GM19240 (cell line): ENCODE data around the gene CCDC187.
"Not testable (repeated sequence)": the region's sequence is repeated elsewhere in the genome, so short reads cannot be mapped to it uniquely, and the experiment has no call there.

Experiments used
- DNase-seq: peaks from one replicate; pipeline ENCODE4 v3.0.0; 2011; ENCODE audit warnings: low spot score; ENCODE audit not compliant: insufficient read length

The CCDC187 gene

DNA sequence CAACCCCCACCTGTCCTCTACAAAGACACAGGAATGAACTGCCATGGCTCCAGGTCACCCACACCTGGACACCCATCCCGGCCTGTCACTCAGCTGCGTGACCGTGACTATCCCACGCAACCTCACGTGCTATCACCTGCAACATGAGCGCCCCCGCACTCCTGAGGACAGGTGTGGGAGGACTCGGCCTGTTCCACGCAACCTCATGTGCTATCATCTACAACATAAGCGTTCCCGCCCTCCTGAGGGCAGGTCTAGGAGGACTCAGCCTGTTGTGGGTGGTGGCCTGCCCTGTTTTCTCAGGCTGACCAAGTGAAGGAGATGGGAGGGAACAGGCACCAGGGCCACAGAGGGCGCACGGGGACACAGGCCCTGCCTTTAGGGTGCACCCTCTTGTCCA is 62.4 kb downstream of the CCDC187 start:
- no peak for DNase-seq

DNA sequence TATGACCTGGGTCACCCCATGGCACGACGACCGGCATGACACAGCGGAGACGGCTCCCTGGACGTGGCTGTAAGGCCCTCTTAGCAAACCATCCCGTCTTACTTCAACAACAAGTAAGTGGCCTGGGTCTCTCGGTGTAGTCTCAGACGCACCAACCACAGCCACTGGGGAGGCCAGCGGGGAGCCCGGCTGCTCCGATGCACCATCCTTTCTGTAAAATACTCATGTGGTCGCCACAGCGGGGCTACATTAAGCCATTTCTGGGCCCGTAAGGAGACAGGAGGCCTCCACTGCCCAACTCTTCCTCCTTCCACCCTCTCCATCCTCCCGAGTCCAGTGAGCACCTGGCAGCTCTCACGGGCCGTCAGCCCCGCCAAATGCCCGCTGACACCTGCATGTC is 63.0 kb downstream of the CCDC187 start:
- DNase-seq: no peak

DNA sequence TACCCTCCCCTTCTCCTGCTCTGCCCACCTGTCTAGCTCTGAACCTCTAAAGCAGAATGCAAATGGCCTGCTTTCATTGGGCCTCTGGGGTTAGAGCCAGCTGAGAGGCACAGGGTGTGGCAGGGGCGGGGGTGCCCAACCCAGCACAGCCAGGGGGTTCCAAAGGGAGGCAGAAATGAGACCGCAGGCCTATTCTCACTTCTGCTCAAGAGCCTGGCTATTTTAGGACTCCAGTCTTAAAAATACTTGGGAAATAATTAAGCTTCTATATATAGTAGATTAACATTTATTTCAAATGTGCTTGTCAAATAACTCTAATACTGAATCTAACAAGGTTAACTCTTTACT is 63.9 kb downstream of the CCDC187 start:
- no peak for DNase-seq

DNA sequence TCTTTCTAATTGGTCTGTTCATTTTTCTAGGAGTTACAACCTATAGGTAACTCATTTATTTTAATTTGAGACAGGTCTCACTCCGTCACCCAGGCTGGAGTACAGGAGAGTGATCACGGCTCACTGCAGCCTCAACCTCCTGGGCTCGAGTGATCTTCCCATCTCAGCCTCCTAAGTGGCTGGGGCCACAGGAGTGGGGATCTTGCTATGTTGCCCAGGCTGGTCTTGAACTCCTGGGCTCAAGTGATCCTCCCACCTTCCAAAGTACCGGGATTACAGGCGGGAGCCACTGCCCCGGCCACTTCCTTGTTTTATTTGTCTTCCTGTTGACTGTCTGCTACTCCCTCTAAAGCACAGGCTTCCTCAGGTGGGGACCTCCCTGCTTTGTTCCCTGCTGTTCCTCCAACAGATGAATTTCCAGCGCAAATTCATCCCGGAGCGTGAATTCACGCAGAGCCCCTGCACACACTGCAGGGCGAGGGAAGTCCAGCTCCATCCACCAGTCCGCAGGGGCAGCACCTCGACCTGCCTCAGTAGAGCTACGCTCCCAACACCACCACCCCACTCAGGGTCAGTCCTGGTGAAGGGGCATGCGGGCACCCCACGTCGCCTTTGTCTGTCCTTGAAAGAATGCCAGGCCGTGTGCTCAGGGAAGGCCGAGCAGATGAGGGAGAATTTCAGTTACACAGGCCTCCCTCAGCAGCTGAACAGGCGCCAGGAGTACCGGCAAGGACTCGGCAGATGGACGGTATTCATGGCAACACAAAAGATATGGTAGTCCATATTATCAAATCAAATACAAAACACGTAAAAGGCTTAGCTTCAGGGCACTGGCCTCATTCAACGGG is 64.5 kb downstream of the CCDC187 start:
- DNase-seq: no peak

DNA sequence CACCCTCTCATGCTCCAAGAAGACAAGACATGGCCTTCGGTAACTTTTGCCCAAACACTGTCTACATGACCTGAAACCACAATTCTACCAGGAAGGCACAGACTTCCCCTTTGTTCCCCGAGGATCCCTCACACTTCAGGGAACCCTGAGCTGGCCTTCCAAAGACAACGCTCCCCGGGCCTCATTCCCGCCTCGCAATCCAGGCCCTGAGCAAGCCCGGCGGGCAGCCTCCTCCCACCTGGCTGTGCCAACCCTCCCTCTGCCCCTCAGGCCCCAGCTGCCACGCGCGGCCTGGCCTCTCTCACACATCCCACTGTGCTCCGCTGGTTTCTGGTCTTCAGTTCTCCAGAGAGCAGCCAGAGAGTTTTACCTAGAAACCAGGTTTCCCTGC is 65.6 kb downstream of the CCDC187 start:
- no peak for DNase-seq

DNA sequence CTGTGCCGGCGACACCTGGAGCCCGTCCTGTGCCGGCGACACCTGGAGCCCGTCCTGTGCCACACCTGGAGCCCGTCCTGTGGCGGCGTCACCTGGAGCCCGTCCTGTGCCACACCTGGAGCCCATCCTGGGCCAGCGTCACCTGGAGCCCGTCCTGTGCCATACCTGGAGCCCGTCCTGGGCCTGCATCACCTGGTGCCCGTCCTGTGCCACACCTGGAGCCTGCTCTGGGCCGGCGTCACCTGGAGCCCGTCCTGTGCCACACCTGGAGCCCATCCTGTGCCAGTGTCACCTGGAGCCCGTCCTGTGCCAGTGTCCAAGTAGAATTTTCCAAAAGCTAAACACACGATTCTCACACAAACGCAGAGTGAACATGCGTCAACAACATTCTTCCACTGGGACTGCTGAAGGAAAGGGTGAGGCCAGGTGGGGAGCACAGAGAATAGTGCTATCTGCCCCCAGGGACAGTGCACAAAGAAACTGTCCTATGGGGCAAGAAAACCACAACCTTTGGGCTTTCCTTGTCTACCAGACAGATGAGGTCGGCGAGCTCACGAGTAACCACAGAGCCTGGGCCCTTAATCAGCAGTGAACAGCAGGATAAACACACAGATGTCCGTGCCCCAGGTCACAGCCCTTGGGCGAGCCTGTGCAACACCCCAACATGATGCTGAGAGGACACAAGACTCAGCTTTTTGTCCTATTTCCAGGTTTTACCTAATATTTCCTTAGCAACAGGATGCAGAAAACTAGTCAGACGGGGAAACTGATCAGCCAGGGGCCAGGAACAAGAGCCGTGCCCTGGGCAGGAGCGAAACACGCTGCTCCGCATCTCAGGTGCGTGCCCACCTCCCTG is 66.2 kb downstream of the CCDC187 start:
- DNase-seq: no peak

DNA sequence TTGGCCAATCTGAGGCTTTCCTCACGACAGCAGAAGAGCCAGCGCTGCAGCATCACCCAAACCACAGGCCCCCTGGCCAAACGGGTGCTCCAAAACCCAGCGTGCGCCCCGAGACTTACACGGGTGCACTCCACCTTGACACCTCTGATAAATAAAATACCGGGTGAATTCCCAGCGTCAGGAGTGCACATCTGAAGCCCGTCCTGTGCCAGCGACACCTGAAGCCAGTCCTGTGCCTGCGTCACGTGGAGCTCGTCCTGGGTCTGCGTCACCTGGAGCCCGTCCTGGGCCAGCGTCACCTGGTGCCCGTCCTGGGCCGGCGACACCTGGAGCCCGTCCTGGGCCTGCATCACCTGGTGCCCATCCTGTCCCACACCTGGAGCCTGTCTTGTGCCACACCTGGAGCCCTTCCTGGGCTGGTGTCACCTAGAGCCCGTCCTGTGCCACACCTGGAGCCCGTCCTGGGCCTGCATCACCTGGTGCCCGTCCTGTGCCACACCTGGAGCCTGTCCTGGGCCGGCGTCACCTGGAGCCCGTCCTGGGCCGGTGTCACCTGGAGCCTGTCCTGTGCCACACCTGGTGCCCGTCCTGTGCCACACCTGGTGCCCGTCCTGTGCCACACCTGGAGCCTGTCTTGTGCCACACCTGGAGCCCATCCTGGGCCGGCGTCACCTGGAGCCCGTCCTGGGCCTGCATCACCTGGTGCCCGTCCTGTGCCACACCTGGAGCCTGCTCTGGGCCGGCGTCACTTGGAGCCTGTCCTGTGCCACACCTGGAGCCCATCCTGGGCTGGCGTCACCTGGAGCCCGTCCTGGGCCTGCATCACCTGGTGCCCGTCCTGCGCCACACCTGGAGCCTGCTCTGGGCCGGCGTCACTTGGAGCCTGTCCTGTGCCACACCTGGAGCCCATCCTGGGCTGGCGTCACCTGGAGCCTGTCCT is 67.2 kb downstream of the CCDC187 start:
- DNase-seq: not testable (repeated sequence)

DNA sequence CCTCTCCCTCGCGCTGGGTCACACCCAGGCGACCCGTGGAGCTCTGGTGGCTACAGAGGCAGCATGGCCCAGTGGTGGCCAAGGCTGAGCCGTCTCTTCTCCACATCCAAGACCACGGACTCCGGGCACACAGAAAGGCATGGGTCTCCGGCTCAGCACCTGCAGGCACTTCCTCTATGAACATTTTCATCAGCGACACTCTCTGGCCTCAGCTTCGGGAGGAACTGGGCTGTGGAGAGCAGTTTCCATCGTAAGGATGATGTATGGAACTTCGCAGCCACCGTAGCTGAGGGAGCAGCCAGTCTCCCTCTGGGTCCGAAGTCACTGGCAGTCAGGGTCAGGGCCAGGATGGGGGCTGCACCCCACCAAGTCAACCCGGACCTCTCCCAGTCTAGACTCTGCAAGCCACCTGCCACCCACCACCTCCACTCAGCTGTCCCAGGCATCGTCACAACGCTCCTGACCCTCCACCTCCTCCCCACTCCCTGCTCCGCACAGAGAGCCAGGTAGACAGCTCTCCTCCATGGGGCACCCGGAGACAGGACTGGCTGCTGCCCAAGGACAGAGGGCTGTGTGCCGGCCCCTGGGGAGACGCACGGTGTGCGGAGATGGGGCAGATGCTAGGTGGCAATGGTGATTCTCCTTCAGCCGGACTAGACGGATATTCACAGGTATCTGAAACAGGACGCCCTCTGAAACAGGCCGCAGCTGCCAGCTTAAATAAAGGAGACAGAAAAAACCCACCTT is 68.0 kb downstream of the CCDC187 start:
- DNase-seq: no peak

DNA sequence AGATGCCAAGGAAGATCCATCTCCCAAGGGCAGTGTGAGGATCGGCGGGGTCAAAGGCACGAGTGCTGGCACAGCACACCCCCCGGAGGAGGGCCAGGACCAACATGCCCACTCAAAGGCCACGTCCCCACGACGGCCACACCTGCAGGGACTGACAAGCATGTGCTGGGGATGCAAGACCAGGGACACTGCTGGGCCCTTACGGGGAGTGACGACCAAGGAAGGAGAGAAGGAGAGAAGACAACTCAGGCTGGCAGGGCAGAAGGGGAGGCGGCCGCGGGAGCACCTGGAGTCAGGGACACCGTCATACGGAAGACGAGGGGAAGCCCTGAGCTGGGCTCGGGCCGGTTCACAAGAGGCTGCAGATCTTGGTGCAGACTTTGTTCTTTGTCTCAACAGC is 68.7 kb downstream of the CCDC187 start:
- no peak for DNase-seq

DNA sequence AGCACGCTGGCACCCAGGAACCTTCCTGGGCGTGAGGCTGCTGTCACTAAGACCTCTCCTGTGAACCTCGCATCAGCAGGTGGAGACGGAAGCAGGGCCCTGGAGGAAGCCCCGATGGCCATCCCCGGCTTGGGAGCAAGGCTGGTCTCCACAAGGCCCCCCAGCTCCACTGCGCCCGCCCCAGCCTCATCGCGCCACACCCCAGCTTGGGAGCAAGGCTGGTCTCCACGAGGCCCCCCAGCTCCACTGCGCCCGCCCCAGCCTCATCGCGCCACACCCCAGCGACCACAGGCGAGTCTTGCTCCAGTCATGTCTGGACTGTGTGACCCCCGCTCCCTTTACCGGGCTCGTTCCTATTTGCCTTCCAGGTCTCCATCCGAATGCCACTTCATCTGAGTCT is 69.3 kb downstream of the CCDC187 start:
- no peak for DNase-seq

DNA sequence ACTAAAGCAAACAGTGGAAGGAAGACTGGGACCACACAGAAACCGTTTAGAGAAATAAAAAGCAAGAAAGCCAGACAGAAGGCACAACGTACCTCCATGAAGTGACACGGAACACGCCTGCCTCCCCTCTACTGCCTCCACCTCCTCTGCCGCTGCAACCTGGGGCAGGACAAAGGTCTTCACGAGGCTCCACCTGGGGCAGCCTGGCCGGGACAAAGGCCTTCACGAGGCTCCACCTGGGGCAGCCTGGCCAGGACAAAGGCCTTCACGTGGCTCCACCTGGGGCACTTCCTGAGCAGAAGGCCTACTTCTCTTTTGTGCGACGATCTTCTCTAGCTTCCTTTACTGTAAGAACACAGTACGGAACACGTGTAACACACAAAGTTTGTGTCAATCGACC is 70.0 kb downstream of the CCDC187 start:
- no peak for DNase-seq

DNA sequence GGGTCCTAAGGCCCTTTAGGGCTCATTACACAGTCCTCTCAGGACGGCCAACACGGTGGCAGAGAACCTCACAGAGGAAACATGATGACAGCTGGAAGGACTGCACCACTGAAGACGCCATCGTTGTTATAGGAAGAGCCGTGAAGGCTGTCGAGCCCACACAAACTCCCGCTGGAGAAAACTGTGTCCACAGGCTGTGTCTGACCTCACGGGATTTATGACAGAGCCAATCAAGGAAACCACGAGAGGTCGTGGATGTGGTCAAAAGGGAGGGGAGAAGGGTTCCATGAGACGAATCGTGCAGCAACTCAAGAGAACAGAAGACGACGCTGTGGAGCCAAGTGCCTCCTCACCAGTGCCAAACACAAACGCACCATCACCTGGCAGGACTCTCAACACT is 70.5 kb downstream of the CCDC187 start:
- DNase-seq: no peak

DNA sequence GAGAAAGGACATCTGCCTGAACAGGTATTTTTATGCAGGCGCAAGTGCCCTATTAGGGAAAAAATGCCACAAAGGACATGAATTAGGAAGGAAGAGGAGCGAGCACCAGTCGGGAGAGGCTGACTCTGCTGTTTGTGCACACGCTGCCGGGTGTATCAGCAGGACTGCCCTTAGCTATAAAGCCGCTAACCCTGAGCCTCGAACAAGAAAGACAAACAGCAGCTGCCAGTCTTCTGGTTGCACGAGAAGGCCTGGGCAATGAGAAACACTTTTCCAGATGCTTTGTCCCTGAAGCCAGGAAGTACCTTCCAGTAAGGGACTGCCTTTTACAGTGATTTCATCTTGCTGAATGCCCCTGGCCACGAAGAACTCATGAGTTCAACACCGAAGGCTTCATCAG is 70.9 kb downstream of the CCDC187 start:
- no peak for DNase-seq

DNA sequence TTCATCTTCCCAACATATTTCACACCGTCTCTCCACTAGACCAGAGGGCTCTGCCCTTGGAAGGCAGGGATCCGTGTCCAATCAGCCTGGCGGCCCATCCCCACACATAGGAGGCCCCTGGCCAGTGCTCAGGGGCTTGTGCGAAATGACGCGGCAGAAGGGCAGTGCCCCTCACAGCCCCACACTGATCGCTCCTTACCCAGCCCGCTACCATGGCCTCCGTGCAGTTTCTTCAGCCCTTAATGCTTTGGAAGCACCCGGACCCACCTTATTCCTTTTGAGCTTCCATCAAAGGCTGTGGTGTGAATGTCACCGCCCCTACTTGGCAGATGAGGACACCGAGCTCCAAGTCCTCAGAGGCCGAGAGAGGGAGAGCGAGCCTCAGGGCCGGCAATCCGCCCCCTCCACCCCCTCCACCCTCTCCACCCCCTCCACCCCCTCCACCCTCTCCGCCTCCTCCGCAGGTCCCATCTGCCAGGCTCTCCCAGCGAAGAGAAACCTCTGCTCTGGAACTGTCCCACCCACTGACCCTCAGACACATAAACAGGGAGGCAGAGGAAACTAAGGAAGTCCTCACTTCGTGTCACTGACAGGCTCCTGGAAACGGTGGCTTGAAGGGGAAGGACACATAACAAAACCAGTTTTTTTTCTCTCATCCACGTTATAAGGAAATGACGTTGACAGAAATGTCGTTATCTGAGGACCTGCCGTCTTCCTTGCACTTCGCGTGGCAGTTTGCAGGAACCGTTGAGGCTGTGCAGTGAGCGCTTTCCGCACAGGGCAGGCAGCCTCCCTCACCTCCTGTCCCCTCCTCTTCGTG is 72.2 kb downstream of the CCDC187 start:
- no peak for DNase-seq

DNA sequence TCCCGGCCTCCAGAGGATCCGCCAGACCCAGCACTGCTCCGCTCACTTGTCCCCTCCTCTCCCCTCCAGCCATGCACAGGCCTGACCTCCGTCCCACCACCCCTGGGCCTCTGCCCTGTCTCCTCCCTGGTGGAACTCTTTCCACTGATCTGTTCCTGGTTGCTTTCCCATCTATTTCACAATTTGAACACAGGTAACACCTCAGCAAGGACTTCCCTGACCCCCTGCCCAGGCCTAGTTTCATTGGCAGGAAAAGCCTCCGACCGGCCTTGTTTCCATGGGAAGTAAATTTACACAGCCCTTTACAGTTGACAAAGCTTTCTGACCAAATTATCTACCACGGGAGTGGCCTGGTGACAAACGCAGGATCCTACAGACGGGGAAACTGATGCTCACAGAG is 73.1 kb downstream of the CCDC187 start:
- DNase-seq: no peak

DNA sequence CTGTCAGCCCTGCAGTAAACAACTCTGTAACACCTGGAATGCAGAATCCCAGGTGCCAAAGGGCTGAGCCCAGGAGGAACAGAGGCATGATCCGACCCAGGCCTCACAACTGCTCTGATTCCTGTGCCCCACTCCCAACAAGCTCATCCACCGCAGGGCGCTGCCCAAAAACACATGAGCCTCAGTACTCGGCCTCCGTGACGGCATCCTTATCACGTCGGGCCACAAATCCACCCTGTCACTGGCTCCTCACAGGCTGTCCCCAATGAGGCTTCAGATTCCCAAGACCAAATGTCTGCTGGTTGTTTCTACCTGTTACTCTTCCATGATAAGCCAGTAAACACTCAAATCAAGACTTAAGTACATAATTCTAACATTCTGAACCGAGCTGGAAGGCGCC is 73.5 kb downstream of the CCDC187 start:
- no peak for DNase-seq

DNA sequence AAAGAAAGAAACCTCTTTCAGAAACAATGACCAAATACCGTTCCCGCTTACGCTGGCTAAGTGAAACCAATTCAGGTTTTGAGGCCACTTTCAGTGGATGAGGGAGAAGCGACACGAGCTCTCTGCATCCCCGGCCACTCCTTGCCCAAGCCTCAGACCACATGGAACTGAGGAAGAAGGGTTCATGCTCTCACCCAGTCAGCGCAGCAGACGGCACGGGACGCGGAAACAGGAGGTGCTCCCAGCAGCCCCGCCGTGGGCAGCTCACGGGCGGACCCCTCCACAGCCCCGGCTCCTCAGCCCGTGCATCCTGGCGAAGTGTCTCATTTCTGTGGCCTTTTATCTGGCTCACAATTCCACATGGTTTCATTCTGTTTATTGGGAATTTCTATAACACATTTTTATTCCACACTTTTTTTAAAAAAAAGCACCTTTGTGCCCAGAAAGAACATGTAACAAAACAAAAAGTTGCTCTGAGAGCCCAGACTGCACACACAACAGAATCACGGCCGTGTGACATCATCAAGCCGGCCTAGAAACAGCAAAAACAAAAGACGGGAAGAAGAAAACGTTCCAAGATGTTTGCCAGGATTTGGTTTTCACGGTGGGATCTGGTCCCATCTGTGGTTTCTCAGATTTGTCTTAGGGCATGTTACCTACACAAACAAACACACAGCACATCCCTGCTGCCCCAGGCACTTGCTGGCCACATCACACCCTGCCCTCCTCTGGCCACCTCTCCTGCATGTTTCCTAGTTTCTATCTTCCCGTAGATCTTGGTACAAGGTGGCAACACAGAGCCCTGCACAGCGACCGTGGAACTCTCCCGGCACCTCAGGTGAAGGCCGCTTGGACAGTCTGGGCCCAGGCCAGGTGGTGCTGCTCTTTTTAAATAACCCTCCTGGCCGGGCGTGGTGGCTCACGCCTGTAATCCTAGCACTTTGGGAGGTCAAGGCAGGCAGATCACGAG is 74.5 kb downstream of the CCDC187 start:
- no peak for DNase-seq

DNA sequence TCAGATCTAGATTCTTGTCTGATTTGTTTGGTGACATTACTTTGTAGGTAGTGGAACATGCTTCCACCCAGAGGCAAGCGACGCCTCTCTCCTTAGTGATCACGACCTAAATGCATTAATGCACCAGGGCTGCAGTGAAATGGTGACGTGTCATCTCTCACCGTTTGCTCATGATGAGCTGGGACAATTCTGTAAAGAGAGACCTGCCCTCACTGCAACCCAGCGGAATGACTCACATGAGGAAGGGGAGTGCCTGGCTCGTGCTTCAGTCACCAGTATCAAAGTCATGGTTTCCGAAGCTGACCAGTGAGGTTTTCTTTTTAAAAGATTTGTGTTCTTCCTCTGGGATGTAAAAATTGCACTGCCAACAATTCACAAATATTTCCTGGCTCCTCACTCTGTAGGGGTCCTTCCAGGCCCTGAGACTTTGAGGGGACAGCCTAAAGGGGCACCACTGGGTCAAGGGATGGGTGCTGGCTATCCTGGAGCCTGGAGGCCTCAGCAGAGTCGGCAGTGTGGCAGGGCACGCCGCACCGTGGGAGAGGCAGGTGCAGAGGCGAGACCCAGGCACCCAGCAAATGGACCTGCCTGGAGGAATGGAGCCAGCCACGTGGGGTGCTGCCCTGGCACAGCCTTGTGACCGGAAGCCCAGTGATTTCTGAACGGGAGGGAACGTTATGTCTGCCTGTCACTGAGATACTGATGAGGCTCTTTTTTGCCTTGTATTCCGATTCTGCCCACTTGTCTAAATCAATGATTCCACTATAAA is 75.6 kb downstream of the CCDC187 start:
- no peak for DNase-seq
